BE2C (cell line): ENCODE results near the gene CAMTA1.

Experiments used
- DNase-seq: peaks from one replicate; pipeline ENCODE4 v3.0.0-alpha.2; 2020
- H3K27me3 ChIP-seq: fragments of 250-450 bp; sonication (Bioruptor Pico); 2 replicates; pipeline ENCODE4 v1.5.1; 2020; ENCODE audit warnings: mild to moderate bottlenecking
- H3K36me3 ChIP-seq: fragments of 250-450 bp; sonication (Bioruptor Pico); 2 replicates; pipeline ENCODE4 v1.5.1; 2020; ENCODE audit warnings: mild to moderate bottlenecking
- H3K4me1 ChIP-seq: fragments of 250-450 bp; sonication (Bioruptor Pico); 2 replicates; pipeline ENCODE4 v1.5.1; 2020
- H3K4me3 ChIP-seq: 2 replicates; pipeline ENCODE4 v1.5.1; 2011; ENCODE audit warnings: low read depth, low read length
- H3K9me3 ChIP-seq: fragments of 250-450 bp; sonication (Bioruptor Pico); 2 replicates; pipeline ENCODE4 v1.5.1; 2020
- CTCF ChIP-seq: IDR thresholded peaks from 2 replicates; pipeline ENCODE4 v1.5.1; 2012; ENCODE audit warnings: mild to moderate bottlenecking, low read depth, low read length

The CAMTA1 gene

GRCh38 chr1:7549277-7550161 lies 764.3 kb downstream of the CAMTA1 start:
- Histone ChIP-seq H3K36me3 (no peaks in the 10 kb centered on the region), H3K9me3 (no peaks in the 10 kb centered on the region), H3K4me1 (peaks cover 6% of the 10 kb centered on the region; the same call in 1 of the 2 replicates), H3K4me3 (no peak overlapping the region), H3K27me3 (no peaks in the 10 kb centered on the region)
- no peak for TF ChIP-seq CTCF
- DNase-seq: no peak

GRCh38 chr1:7550261-7550865 lies 765.1 kb downstream of the CAMTA1 start:
- no peaks in the 10 kb centered on the region for H3K36me3 ChIP-seq
- H3K27me3 ChIP-seq: no peaks in the 10 kb centered on the region
- DNase-seq: no peak
- no peak overlapping the region for H3K4me3 ChIP-seq
- H3K4me1 ChIP-seq: peaks cover 6% of the 10 kb centered on the region; the same call in 1 of the 2 replicates
- H3K9me3 ChIP-seq: no peaks in the 10 kb centered on the region
- TF ChIP-seq CTCF: no peak

- peaks cover 6% of the 10 kb centered on the region; the same call in 1 of the 2 replicates for H3K4me1 ChIP-seq
- TF ChIP-seq CTCF: no peak
- no peaks in the 10 kb centered on the region for H3K36me3 ChIP-seq
- H3K9me3 ChIP-seq: no peaks in the 10 kb centered on the region
- H3K4me3 ChIP-seq: no peak overlapping the region
- no peak for DNase-seq
- no peaks in the 10 kb centered on the region for H3K27me3 ChIP-seq
Measured at GRCh38 chr1:7550981-7551380, 765.7 kb downstream of the CAMTA1 start.

- Histone ChIP-seq H3K4me1 (peaks cover 6% of the 10 kb centered on the region; the same call in 1 of the 2 replicates), H3K27me3 (no peaks in the 10 kb centered on the region), H3K36me3 (no peaks in the 10 kb centered on the region), H3K9me3 (no peaks in the 10 kb centered on the region), H3K4me3 (no peak overlapping the region)
- no peak for TF ChIP-seq CTCF
- DNase-seq: no peak
Measured at GRCh38 chr1:7551442-7551841, 766.2 kb downstream of the CAMTA1 start.

- peaks cover 8% of the 10 kb centered on the region for H3K4me1 ChIP-seq
Measured at GRCh38 chr1:7552402-7552801, 767.1 kb downstream of the CAMTA1 start.

More at GRCh38 chr1:7552402-7552801, 767.1 kb downstream of the CAMTA1 start:
- no peak for DNase-seq
- no peak for TF ChIP-seq CTCF
- H3K4me3 ChIP-seq: no peak overlapping the region
- no peaks in the 10 kb centered on the region for H3K36me3 ChIP-seq
- no peaks in the 10 kb centered on the region for H3K27me3 ChIP-seq
- H3K9me3 ChIP-seq: no peaks in the 10 kb centered on the region
